Colonic mucosa (tissue), 4 donors: ENCODE measurements around the gene C2CD4A. TPM values are rescaled to one million over a fixed set of nuclear protein-coding genes. Genes with fewer than 3 reads are reported as not detected.
A peak's percentile ranks its signal among the peaks of the same experiment; 100 is the strongest.

Experiments used
- DNase-seq: peaks from one replicate; pipeline ENCODE4 v3.0.0-alpha.2; 2020
- H3K27ac ChIP-seq: fragments of 200-600 bp; one replicate; pipeline ENCODE4 v1.8.0; 2021
- H3K27me3 ChIP-seq: fragments of 200-600 bp; one replicate; pipeline ENCODE4 v1.8.0; 2021
- H3K36me3 ChIP-seq: fragments of 200-600 bp; one replicate; pipeline ENCODE4 v1.8.0; 2021
- H3K4me1 ChIP-seq: fragments of 200-600 bp; one replicate; pipeline ENCODE4 v1.8.0; 2021; ENCODE audit warnings: mild to moderate bottlenecking
- H3K4me3 ChIP-seq: fragments of 200-600 bp; one replicate; pipeline ENCODE4 v1.8.0; 2021
- H3K9ac ChIP-seq, 2 donors: one replicate each; pipeline ENCODE4 v1.7.0; 2013; ENCODE audit warnings: control low read depth in 2 of 2, low read depth in 2 of 2, low read length in 2 of 2
- H3K9me3 ChIP-seq: fragments of 200-600 bp; one replicate; pipeline ENCODE4 v1.8.0; 2021
- CTCF ChIP-seq: fragments of 200-600 bp; IDR thresholded peaks from one replicate; pipeline ENCODE4 v1.8.0; 2022; ENCODE audit warnings: antibody characterized with exemption, mild to moderate bottlenecking
- intact Hi-C: fragments of 100-400 bp; cut with DNase I; formaldehyde crosslinking; loops from one replicate; pipeline ENCODE4 v1.14.1; 2022
- total RNA-seq, 2 donors: library from RNA; stranded (reverse); fragmentation: NEBNext Ultra II Directional in 1 of 2; extraction: Animal tissue kit (Norgen Biotek cat#: 25700) in 1 of 2; gene quantifications; one replicate each; pipeline ENCODE4 v1.2.1, GENCODE V29; 2021
- donor health status: healthy.
- donor health status: DM: no; HTN: no; CAD: no.
- donor health status: DM: no; HTN: no; CAD: no.

C2CD4A gene
- total RNA-seq, 2 donors from 2014 or later = 2.4 to 3.7 TPM

GRCh38 chr15:62071711-62072308, 5.0 kb downstream of the C2CD4A start:
- H3K36me3 ChIP-seq = no peaks in the 10 kb centered on the region
- intact Hi-C loops = loop anchor here (10.0 kb wide), 2 partner anchors 197 to 233 kb away; no protein-coding TSS in a partner anchor
- H3K27ac ChIP-seq = no peak overlapping the region
- no peak for DNase-seq
- TF ChIP-seq CTCF = peak; percentile 65
- no peak overlapping the region for H3K4me3 ChIP-seq
- H3K4me1 ChIP-seq = peaks cover 7% of the 10 kb centered on the region
- no peaks in the 10 kb centered on the region for H3K27me3 ChIP-seq
- H3K9ac ChIP-seq = no peak overlapping the region
- no peaks in the 10 kb centered on the region for H3K9me3 ChIP-seq

GRCh38 chr15:62075595-62076277, 9.0 kb downstream of the C2CD4A start:
- H3K4me1 ChIP-seq = no peaks in the 10 kb centered on the region
- no peak overlapping the region for H3K4me3 ChIP-seq
- no peak overlapping the region for H3K27ac ChIP-seq
- H3K9me3 ChIP-seq = no peaks in the 10 kb centered on the region
- no peak for TF ChIP-seq CTCF
- DNase-seq = no peak
- no peak overlapping the region for H3K9ac ChIP-seq
- intact Hi-C loops = loop anchor here (10.0 kb wide), 2 partner anchors 201 to 229 kb away; no protein-coding TSS in a partner anchor
- no peaks in the 10 kb centered on the region for H3K36me3 ChIP-seq
- H3K27me3 ChIP-seq = no peaks in the 10 kb centered on the region

GRCh38 chr15:62079594-62079993, 12.8 kb downstream of the C2CD4A start:
- no peak for DNase-seq
- no peaks in the 10 kb centered on the region for H3K36me3 ChIP-seq
- H3K4me1 ChIP-seq = no peaks in the 10 kb centered on the region
- intact Hi-C loops = loop anchor here (10.0 kb wide), 2 partner anchors 205 to 225 kb away; no protein-coding TSS in a partner anchor
- H3K27ac ChIP-seq = no peak overlapping the region
- no peak overlapping the region for H3K9ac ChIP-seq
- no peak for TF ChIP-seq CTCF
- H3K27me3 ChIP-seq = no peaks in the 10 kb centered on the region
- H3K9me3 ChIP-seq = no peaks in the 10 kb centered on the region
- H3K4me3 ChIP-seq = no peak overlapping the region

- Histone ChIP-seq H3K36me3 (no peaks in the 10 kb centered on the region), H3K9ac (no peak overlapping the region), H3K27me3 (no peaks in the 10 kb centered on the region), H3K9me3 (no peaks in the 10 kb centered on the region), H3K4me3 (no peak overlapping the region), H3K4me1 (no peaks in the 10 kb centered on the region), H3K27ac (peak overlapping the region; percentile 6)
- DNase-seq = no peak
- intact Hi-C loops = no loop called here
- no peak for TF ChIP-seq CTCF
These were observed 16.7 kb downstream of the C2CD4A start for GRCh38 chr15:62083194-62084154.

GRCh38 chr15:62085740-62086139, 19.0 kb downstream of the C2CD4A start:
- no peak for TF ChIP-seq CTCF
- Histone ChIP-seq H3K9ac (no peak overlapping the region), H3K27me3 (no peaks in the 10 kb centered on the region), H3K36me3 (no peaks in the 10 kb centered on the region), H3K4me1 (no peaks in the 10 kb centered on the region), H3K9me3 (no peaks in the 10 kb centered on the region), H3K27ac (no peak overlapping the region), H3K4me3 (no peak overlapping the region)
- DNase-seq = no peak
- intact Hi-C loops = no loop called here
